ENCODE measurements around the gene THADA.

GRCh38 chr2:43348908-43349661 is 246.8 kb downstream of the THADA start:
- TF ChIP-seq POLR2A (IDR thresholded peaks at IDR 0.05) (no peak), CTCF (IDR thresholded peaks at IDR 0.05) (no peak)
